Gastroesophageal sphincter (tissue), 4 donors: ENCODE results near the gene RAP1A. TPM values are rescaled to one million over a fixed set of nuclear protein-coding genes. Genes with fewer than 3 reads are reported as not detected.
A peak's percentile ranks its signal among the peaks of the same experiment; 100 is the strongest.

Source experiments
- ATAC-seq: fragments of 150-250 bp; one replicate; pipeline ENCODE4 v1.9.1; 2016; ENCODE audit warnings: mild to moderate bottlenecking, moderate library complexity
- H3K27ac ChIP-seq, 4 donors: fragments of 200-600 bp; sonication (generic) in 3 of 4; 1 replicate in 3 of 4; 2 replicates in 1 of 4; pipeline ENCODE4 v1.5.1; 2016 to 2019
- H3K27me3 ChIP-seq: fragments of 200-600 bp; sonication (generic); one replicate; pipeline ENCODE4 v1.5.1; 2019
- H3K36me3 ChIP-seq, 2 donors: fragments of 200-600 bp; sonication (generic); one replicate each; pipeline ENCODE4 v1.5.1; 2019; ENCODE audit warnings: control low read depth in 1 of 2
- H3K4me1 ChIP-seq, 3 donors: fragments of 200-600 bp; sonication (generic); 1 replicate in 2 of 3; 2 replicates in 1 of 3; pipeline ENCODE4 v1.5.1; 2016 to 2019; ENCODE audit warnings: control low read depth in 2 of 3
- H3K4me3 ChIP-seq, 2 donors: fragments of 200-600 bp; sonication (generic); one replicate each; pipeline ENCODE4 v1.5.1; 2019; ENCODE audit warnings: mild to moderate bottlenecking in 1 of 2, moderate library complexity in 1 of 2
- H3K9me3 ChIP-seq, 3 donors: fragments of 200-600 bp; sonication (generic); one replicate each; pipeline ENCODE4 v1.5.1; 2017 to 2019; ENCODE audit warnings: control low read depth in 2 of 3
- CTCF ChIP-seq, 4 experiments: fragments of 200-600 bp in 2 of 4; fragments of 450-650 bp in 2 of 4; sonication (generic) in 1 of 4; IDR thresholded peaks; one replicate each; pipeline ENCODE4 v1.5.1; 2017 to 2019; ENCODE audit warnings: antibody characterized with exemption in 4 of 4, mild to moderate bottlenecking in 2 of 4, moderate library complexity in 2 of 4
- EP300 ChIP-seq: sonication (generic); formaldehyde crosslinking; IDR thresholded peaks from one replicate; pipeline ENCODE4 v1.6.1; 2017; ENCODE audit warnings: antibody characterized with exemption, mild to moderate bottlenecking
- POLR2A ChIP-seq, 2 donors: fragments of 450-650 bp; IDR thresholded peaks; one replicate each; pipeline ENCODE4 v1.6.1; 2017; ENCODE audit warnings: antibody characterized with exemption in 2 of 2, mild to moderate bottlenecking in 2 of 2, moderate library complexity in 1 of 2
- POLR2AphosphoS5 ChIP-seq: sonication (generic); formaldehyde crosslinking; IDR thresholded peaks from one replicate; pipeline ENCODE4 v1.6.1; 2017; ENCODE audit warnings: antibody characterized with exemption
- WGBS, 2 donors: methylation state at CpG; one replicate each; pipeline ENCODE4 v1.1.5; 2018; ENCODE audit warnings: low coverage in 1 of 2; 5-methylcytosine and 5-hydroxymethylcytosine counted together
- total RNA-seq, 4 donors: library from RNA; depleted of rRNA; stranded (reverse); fragments of >200 nt; gene quantifications; one replicate each; pipeline ENCODE4 v1.1.0, GENCODE V29; 2016

The RAP1A gene
- total RNA-seq, 4 donors from 2014 or later = 177 to 268 (median 214) TPM

DNA sequence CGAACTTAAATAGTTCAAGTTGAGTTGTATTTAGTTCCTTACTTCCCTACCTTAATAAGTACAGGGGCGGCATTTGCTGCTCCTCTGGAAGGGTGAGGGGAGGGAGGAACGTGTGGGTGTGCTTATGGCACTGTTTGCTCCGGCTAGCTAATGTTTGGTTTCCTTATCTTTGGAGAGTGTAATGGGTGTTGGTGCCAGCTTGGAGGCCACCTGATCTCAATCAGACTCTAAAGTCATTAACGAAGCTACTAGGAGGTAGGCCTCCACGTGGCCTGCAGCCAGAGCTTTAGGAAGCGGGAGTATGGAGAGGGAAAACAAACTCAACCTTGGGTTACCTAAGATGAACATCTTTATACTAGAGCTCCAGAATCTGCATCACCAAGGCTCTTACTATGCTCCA is 43.0 kb upstream of the RAP1A start:
- Histone ChIP-seq H3K9me3 (no peaks in the 10 kb centered on the region), H3K4me3 (no peak overlapping the region), H3K36me3 (no peaks in the 10 kb centered on the region), H3K27ac (no peak overlapping the region), H3K4me1 (peaks cover 4 to 13% (median 8%) of the 10 kb centered on the region in 3 donors), H3K27me3 (no peaks in the 10 kb centered on the region)
- TF ChIP-seq CTCF (IDR thresholded peaks at IDR 0.05) = no peak
- TF ChIP-seq POLR2AphosphoS5 = no peak
- TF ChIP-seq POLR2A (IDR thresholded peaks at IDR 0.05) = no peak
- no peak for TF ChIP-seq EP300
- WGBS, 2 donors = 66 to 85% methylated on average over 6 to 7 of the region's 7 CpGs
- no peak for ATAC-seq

- Histone ChIP-seq H3K27me3 (no peaks in the 10 kb centered on the region), H3K27ac (no peak overlapping the region), H3K9me3 (no peaks in the 10 kb centered on the region), H3K4me1 (peaks cover 0 to 7% (median 2%) of the 10 kb centered on the region in 3 donors), H3K36me3 (no peaks in the 10 kb centered on the region), H3K4me3 (no peak overlapping the region)
- no peak for ATAC-seq
- WGBS, 2 donors = 9 to 71% methylated on average over 1 to 2 of the region's 2 CpGs
- TF ChIP-seq EP300 = no peak
- TF ChIP-seq POLR2A (IDR thresholded peaks at IDR 0.05) = no peak
- peak; percentile 5 for TF ChIP-seq POLR2AphosphoS5
These were observed 41.8 kb upstream of the RAP1A start for GRCh38 chr1:111577814-111578213.

DNA sequence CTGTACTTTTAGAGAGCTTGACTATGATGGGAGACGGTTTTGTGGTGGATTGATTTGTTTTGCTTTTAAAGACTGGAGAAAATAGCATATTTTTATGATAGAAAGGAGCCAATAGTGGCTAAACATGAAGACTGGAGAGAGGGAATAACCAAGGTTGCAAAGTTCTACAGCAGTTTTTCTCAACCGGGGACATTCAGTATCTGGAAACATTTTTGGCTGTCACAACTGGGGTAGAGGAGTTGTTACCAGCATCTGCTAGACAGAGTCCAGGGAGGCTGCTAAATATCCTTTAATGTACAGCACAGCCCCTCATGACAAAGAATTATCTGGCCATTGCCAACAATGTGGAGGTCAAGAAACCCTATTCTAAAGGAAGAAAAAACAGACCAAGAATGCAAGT is 38.4 kb upstream of the RAP1A start:
- Histone ChIP-seq H3K4me3 (no peak overlapping the region), H3K9me3 (no peaks in the 10 kb centered on the region), H3K4me1 (peaks cover 0 to 13% (median 3%) of the 10 kb centered on the region in 3 donors), H3K27me3 (no peaks in the 10 kb centered on the region), H3K36me3 (no peaks in the 10 kb centered on the region), H3K27ac (no peak overlapping the region)
- 75 to 76% methylated on average over 2 of the region's 2 CpGs for WGBS, 2 donors
- no peak for TF ChIP-seq CTCF (IDR thresholded peaks at IDR 0.05)
- no peak for TF ChIP-seq EP300
- TF ChIP-seq POLR2AphosphoS5 = no peak
- no peak for TF ChIP-seq POLR2A (IDR thresholded peaks at IDR 0.05)
- no peak for ATAC-seq

DNA sequence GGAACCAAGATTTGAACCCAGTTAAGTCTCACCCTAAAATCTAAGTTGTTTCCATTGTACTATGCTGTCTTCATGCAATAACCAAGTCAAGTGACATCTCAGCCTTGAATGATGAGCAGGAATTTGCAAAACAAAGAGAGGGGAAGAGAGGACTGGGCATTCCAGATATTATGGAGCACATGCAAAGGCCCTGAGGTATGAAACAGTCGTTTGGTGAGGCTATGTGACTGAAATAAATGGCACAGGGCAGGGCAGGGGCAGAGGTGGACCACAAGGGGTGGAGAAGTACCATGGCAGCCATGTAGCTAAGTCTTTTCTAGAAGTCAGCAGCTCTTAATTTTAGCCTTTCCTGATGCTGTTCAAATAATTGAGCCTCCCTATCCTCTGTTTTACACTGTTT is 37.6 kb upstream of the RAP1A start:
- Histone ChIP-seq H3K27me3 (no peaks in the 10 kb centered on the region), H3K27ac (peak overlapping the region in 2 of 4 donors; percentile 21 to 33), H3K4me1 (peaks cover 0 to 13% (median 3%) of the 10 kb centered on the region in 3 donors), H3K36me3 (no peaks in the 10 kb centered on the region), H3K9me3 (no peaks in the 10 kb centered on the region), H3K4me3 (no peak overlapping the region)
- no peak for ATAC-seq
- TF ChIP-seq POLR2A (IDR thresholded peaks at IDR 0.05) = no peak
- no peak for TF ChIP-seq EP300
- TF ChIP-seq POLR2AphosphoS5 = no peak
- TF ChIP-seq CTCF (IDR thresholded peaks at IDR 0.05) = no peak
- WGBS, 2 donors = 94 to 100% methylated on average over 1 of the region's 1 CpG

- H3K36me3 ChIP-seq = no peaks in the 10 kb centered on the region
- H3K4me1 ChIP-seq = peaks cover 0 to 13% (median 3%) of the 10 kb centered on the region in 3 donors
- no peak for ATAC-seq
- no peaks in the 10 kb centered on the region for H3K9me3 ChIP-seq
- H3K27ac ChIP-seq = peak overlapping the region in 2 of 4 donors; percentile 21 to 33
- TF ChIP-seq POLR2AphosphoS5 (no peak), POLR2A (IDR thresholded peaks at IDR 0.05) (no peak), EP300 (no peak), CTCF (IDR thresholded peaks at IDR 0.05) (no peak)
- WGBS, 2 donors = 68 to 76% methylated on average over 7 to 8 of the region's 8 CpGs
- no peaks in the 10 kb centered on the region for H3K27me3 ChIP-seq
- no peak overlapping the region for H3K4me3 ChIP-seq
These were observed 36.7 kb upstream of the RAP1A start for GRCh38 chr1:111582644-111583618.
